Stomach (tissue), 9 donors: ENCODE data around the gene DAB1. TPM values are rescaled to one million over a fixed set of nuclear protein-coding genes. Genes with fewer than 3 reads are reported as not detected.

Experiments used
- DNase-seq, 2 donors: peaks; one replicate each; pipeline versions ENCODE4 v3.0.0 to v3.0.0-alpha.2; 2013 to 2019
- H3K27ac ChIP-seq, 5 donors: fragments of 200-600 bp in 4 of 5; sonication (generic) in 4 of 5; one replicate each; pipeline ENCODE4 v1.5.1; 2013 to 2019; ENCODE audit warnings: mild to moderate bottlenecking in 1 of 5, moderate library complexity in 1 of 5
- H3K27me3 ChIP-seq, 3 donors: fragments of 200-600 bp; sonication (generic); one replicate each; pipeline ENCODE4 v1.5.1; 2017 to 2019; ENCODE audit warnings: mixed run types in 1 of 3
- H3K36me3 ChIP-seq, 4 donors: fragments of 200-600 bp; sonication (generic); 1 replicate in 3 of 4; 2 replicates in 1 of 4; pipeline ENCODE4 v1.5.1; 2016 to 2019
- H3K4me1 ChIP-seq, 4 donors: fragments of 200-600 bp; sonication (generic); one replicate each; pipeline ENCODE4 v1.5.1; 2016 to 2019
- H3K4me3 ChIP-seq, 4 donors: fragments of 200-600 bp; sonication (generic) in 3 of 4; one replicate each; pipeline ENCODE4 v1.5.1; 2016 to 2019; ENCODE audit warnings: mild to moderate bottlenecking in 1 of 4
- H3K9me3 ChIP-seq, 4 donors: fragments of 200-600 bp; sonication (generic); one replicate each; pipeline ENCODE4 v1.5.1; 2016 to 2019
- EP300 ChIP-seq: sonication (generic); formaldehyde crosslinking; IDR thresholded peaks from one replicate; pipeline ENCODE4 v1.6.1; 2017; ENCODE audit warnings: antibody characterized with exemption
- POLR2A ChIP-seq, 4 donors: fragments of 450-650 bp; IDR thresholded peaks; one replicate each; pipeline ENCODE4 v1.6.1; 2016; ENCODE audit warnings: antibody characterized with exemption in 4 of 4, control low read depth in 2 of 4, mild to moderate bottlenecking in 1 of 4, moderate library complexity in 1 of 4
- POLR2AphosphoS5 ChIP-seq, 3 donors: sonication (generic); formaldehyde crosslinking; IDR thresholded peaks; one replicate each; pipeline ENCODE4 v1.6.1; 2016; ENCODE audit warnings: antibody characterized with exemption in 3 of 3
- WGBS, 5 donors: extraction: QIAGEN DNeasy Blood & Tissue Kit in 3 of 5; methylation state at CpG; one replicate each; pipeline versions ENCODE4 v1.1.5 to v1.1.7; 2013 to 2018; 5-methylcytosine and 5-hydroxymethylcytosine counted together
- intact Hi-C: fragments of 100-400 bp; cut with DNase I; formaldehyde crosslinking; loops from one replicate; pipeline ENCODE4 v1.15.1; 2023; ENCODE audit warnings: low total_unique reads
- polyA plus RNA-seq, 3 donors: library from polyadenylated mRNA; stranded (reverse); fragments of 200-250 nt; gene quantifications; one replicate each; pipeline ENCODE4 v1.2.3, GENCODE V29; 2013
- total RNA-seq, 5 donors: library from RNA; depleted of rRNA; stranded (reverse); fragments of >200 nt; gene quantifications; one replicate each; pipeline versions ENCODE4 v1.1.0 to v1.2.3, GENCODE V29; 2014 to 2016
- TF ChIP-seq, protein P1 (sequence below), 7 experiments: fragments of 450-650 bp in 4 of 7; fragments of 200-600 bp in 3 of 7; sonication (generic) in 3 of 7; IDR thresholded peaks; one replicate each; pipeline ENCODE4 v1.5.1; 2016 to 2019; ENCODE audit warnings: antibody characterized with exemption in 7 of 7, control low read depth in 2 of 7, mild to moderate bottlenecking in 1 of 7
- donor health status: healthy with polysubstance abuse.
- donor health status: Bipolar disorder and iron deficiency.
- donor health status: healthy.

The DAB1 gene
- total and polyA plus RNA-seq, 8 donors, result under 0.01 to 3.5 (median 0.61) TPM; not detected in 1

DNA sequence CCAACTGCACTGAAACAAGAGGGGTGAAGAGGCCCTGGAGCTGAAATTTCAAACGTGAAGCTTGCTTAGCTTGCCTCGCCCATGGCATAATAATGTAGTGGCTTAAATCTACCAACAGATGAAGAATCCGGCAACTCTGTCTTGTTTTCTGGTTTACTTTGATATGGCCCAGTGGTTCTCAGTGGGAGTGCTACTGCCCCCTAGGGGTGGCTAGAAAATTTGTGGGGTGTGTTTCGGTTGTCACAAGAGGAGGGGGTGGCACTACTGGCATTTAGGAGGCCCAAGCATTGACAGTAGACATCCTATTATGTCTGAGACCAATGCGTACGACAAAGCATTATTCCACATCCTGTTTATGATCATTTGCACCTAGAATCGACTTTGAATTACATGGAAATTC lies 406.1 kb downstream of the DAB1 start:
- Histone ChIP-seq H3K9me3 (no peaks in the 10 kb centered on the region), H3K27me3 (no peaks in the 10 kb centered on the region), H3K4me1 (no peaks in the 10 kb centered on the region), H3K4me3 (no peak overlapping the region), H3K27ac (no peak overlapping the region), H3K36me3 (no peaks in the 10 kb centered on the region)
- intact Hi-C loops, result no loop called here
- TF ChIP-seq, protein P1, sequence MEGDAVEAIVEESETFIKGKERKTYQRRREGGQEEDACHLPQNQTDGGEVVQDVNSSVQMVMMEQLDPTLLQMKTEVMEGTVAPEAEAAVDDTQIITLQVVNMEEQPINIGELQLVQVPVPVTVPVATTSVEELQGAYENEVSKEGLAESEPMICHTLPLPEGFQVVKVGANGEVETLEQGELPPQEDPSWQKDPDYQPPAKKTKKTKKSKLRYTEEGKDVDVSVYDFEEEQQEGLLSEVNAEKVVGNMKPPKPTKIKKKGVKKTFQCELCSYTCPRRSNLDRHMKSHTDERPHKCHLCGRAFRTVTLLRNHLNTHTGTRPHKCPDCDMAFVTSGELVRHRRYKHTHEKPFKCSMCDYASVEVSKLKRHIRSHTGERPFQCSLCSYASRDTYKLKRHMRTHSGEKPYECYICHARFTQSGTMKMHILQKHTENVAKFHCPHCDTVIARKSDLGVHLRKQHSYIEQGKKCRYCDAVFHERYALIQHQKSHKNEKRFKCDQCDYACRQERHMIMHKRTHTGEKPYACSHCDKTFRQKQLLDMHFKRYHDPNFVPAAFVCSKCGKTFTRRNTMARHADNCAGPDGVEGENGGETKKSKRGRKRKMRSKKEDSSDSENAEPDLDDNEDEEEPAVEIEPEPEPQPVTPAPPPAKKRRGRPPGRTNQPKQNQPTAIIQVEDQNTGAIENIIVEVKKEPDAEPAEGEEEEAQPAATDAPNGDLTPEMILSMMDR (IDR thresholded peaks at IDR 0.05), result peak in 1 of 7 experiments; percentile 7
- no peak for TF ChIP-seq POLR2A (IDR thresholded peaks at IDR 0.05)
- 76 to 82% (median 81%) methylated on average over 7 of the region's 7 CpGs for WGBS, 5 donors
- DNase-seq, result no peak

GRCh38 chr1:57017200-57017599 lies 406.7 kb downstream of the DAB1 start:
- no peak overlapping the region for H3K4me3 ChIP-seq
- intact Hi-C loops, result no loop called here
- H3K4me1 ChIP-seq, result no peaks in the 10 kb centered on the region
- TF ChIP-seq, protein P1 (IDR thresholded peaks at IDR 0.05), result no peak
- no peak for TF ChIP-seq EP300
- no peaks in the 10 kb centered on the region for H3K9me3 ChIP-seq
- WGBS, 5 donors, result 83 to 90% (median 84%) methylated on average over 6 of the region's 6 CpGs
- no peak for DNase-seq
- no peak overlapping the region for H3K27ac ChIP-seq
- no peaks in the 10 kb centered on the region for H3K27me3 ChIP-seq
- H3K36me3 ChIP-seq, result no peaks in the 10 kb centered on the region

DNA sequence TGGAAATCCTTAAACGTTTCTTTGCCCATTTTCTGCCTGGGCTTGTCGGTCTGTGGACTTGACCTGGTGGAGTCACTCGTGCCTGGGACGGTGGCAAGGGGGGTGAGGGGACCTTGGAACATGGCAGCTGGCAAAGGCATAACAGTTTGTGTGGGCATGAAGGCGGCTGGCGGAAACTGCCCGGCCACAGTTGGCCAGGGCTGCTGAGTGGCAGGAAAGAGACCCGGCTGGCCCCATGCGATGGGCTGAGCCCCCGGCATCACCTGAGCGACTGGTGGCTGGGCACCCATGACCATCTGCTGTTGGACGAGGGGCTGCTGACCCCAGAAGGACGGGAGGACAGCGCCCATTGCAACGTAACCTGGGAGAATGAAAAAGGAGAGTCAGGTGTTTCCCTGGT lies 408.8 kb downstream of the DAB1 start:
- H3K27me3 ChIP-seq, result no peaks in the 10 kb centered on the region
- TF ChIP-seq, protein P1 (IDR thresholded peaks at IDR 0.05), result no peak
- TF ChIP-seq POLR2AphosphoS5 (IDR thresholded peaks at IDR 0.05), result no peak
- no peak for TF ChIP-seq POLR2A (IDR thresholded peaks at IDR 0.05)
- no peak for TF ChIP-seq EP300
- intact Hi-C loops, result no loop called here
- no peak for DNase-seq
- H3K27ac ChIP-seq, result no peak overlapping the region
- H3K4me3 ChIP-seq, result no peak overlapping the region
- WGBS, 5 donors, result 93 to 95% (median 94%) methylated on average over 13 to 15 of the region's 15 CpGs
- no peaks in the 10 kb centered on the region for H3K9me3 ChIP-seq
- no peaks in the 10 kb centered on the region for H3K36me3 ChIP-seq
- H3K4me1 ChIP-seq, result no peaks in the 10 kb centered on the region

DNA sequence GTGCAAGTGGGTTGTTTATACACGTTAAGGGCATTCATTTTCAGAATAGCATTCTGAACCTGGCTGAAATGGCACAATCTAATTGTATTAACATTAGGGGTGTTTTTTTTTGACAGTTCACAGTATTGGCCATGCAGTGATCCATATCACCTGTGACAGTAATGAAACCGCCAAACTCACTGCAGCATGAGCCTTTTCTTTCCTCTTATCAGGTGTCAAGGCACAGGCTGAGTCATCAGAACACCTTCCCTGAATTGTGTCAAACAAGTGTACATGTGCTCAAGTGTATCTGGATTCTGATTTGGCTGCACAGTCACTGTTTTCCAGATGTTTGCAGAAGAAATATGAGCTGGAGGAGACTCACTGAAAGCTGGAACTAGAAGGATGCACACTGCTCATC lies 410.3 kb downstream of the DAB1 start:
- DNase-seq, result peak in 1 of 2 donors; percentile 17
- intact Hi-C loops, result no loop called here

DNA sequence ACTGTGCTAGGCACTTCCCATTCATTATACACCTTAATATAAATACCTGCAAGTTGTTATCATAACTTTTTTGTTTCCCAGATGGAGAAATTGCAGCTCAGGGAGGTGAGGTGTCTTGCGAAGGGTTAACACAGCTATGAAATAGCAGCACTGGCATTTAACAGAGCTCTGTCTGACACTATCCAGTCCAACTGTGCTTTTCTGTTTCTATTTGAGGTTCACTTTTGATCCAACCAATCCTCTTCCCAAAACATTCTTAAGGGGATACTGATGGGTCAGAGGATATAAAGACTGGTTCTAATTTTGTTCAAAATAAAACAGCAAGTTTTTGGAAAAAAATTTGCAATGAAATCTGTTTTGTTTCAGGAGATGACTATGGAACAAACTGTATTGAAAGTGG lies 411.5 kb downstream of the DAB1 start:
- Histone ChIP-seq H3K4me3 (no peak overlapping the region), H3K27me3 (no peaks in the 10 kb centered on the region), H3K4me1 (no peaks in the 10 kb centered on the region), H3K36me3 (no peaks in the 10 kb centered on the region), H3K9me3 (no peaks in the 10 kb centered on the region), H3K27ac (no peak overlapping the region)
- DNase-seq, result peak in 1 of 2 donors; percentile 55
- TF ChIP-seq POLR2AphosphoS5 (IDR thresholded peaks at IDR 0.05) (no peak), EP300 (no peak), POLR2A (IDR thresholded peaks at IDR 0.05) (no peak)
- TF ChIP-seq, protein P1 (IDR thresholded peaks at IDR 0.05), result no peak
- 69 to 97% (median 88%) methylated on average over 1 of the region's 1 CpG for WGBS, 5 donors
- intact Hi-C loops, result no loop called here

More for the DNA sequence above, 410.3 kb downstream of the DAB1 start:
- Histone ChIP-seq H3K4me3 (no peak overlapping the region), H3K9me3 (no peaks in the 10 kb centered on the region), H3K4me1 (no peaks in the 10 kb centered on the region), H3K27ac (no peak overlapping the region), H3K36me3 (no peaks in the 10 kb centered on the region), H3K27me3 (no peaks in the 10 kb centered on the region)
- WGBS, 5 donors, result 36 to 61% (median 51%) methylated on average over 2 of the region's 2 CpGs
- TF ChIP-seq POLR2AphosphoS5 (IDR thresholded peaks at IDR 0.05) (peak in 1 of 3 donors; percentile 48), EP300 (no peak)
